Astrocyte of the spinal cord (primary cell): ENCODE measurements around the gene TPGS2.

Experiments used
- DNase-seq: peaks from one replicate; pipeline ENCODE4 v3.0.0; 2011; ENCODE audit warnings: low read depth, low spot score
- H3K4me3 ChIP-seq: 2 replicates; pipeline ENCODE4 v1.5.1; 2011; ENCODE audit warnings: low read depth, mild to moderate bottlenecking, low read length, moderate library complexity
- in situ Hi-C: cut with HindIII; loops from 2 replicates; pipeline ENCODE4 v1.10.0; 2017; ENCODE audit warnings: low sequenced_read_pairs
- TF ChIP-seq, protein P1 (sequence below): IDR thresholded peaks from 2 replicates; pipeline ENCODE4 v1.5.1; 2012; ENCODE audit warnings: low read depth, mild to moderate bottlenecking, low read length, inconsistent platforms

Gene TPGS2

GRCh38 chr18:36839835-36840234 lies 11.0 kb upstream of the TPGS2 start:
- no peak overlapping the region for H3K4me3 ChIP-seq
- DNase-seq: no peak
- in situ Hi-C loops: no loop called here
- TF ChIP-seq, protein P1, sequence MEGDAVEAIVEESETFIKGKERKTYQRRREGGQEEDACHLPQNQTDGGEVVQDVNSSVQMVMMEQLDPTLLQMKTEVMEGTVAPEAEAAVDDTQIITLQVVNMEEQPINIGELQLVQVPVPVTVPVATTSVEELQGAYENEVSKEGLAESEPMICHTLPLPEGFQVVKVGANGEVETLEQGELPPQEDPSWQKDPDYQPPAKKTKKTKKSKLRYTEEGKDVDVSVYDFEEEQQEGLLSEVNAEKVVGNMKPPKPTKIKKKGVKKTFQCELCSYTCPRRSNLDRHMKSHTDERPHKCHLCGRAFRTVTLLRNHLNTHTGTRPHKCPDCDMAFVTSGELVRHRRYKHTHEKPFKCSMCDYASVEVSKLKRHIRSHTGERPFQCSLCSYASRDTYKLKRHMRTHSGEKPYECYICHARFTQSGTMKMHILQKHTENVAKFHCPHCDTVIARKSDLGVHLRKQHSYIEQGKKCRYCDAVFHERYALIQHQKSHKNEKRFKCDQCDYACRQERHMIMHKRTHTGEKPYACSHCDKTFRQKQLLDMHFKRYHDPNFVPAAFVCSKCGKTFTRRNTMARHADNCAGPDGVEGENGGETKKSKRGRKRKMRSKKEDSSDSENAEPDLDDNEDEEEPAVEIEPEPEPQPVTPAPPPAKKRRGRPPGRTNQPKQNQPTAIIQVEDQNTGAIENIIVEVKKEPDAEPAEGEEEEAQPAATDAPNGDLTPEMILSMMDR: no peak

GRCh38 chr18:36835927-36836326 lies 7.1 kb upstream of the TPGS2 start:
- H3K4me3 ChIP-seq: no peak overlapping the region
- DNase-seq: no peak
- TF ChIP-seq, protein P1: no peak
- in situ Hi-C loops: no loop called here

DNA sequence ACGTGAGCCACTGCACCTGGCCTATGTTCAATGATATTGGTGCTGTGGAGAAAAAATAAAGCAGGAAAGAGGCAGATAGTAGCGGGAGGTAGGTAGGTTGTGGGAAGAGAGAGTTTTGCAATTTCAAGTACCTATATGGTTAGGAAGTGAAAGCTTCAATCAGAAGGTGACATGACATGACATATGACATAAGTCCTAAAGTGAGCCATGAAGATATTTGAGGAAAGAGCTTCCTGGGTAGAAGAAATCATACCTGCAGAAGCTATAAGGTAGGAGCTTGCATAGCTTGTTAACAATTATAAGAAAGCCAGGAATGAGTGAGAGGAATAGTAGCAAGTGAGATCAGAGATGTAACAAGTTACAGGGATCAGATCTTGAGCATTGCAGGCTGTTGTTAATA lies 4.3 kb upstream of the TPGS2 start:
- no peak overlapping the region for H3K4me3 ChIP-seq
- no peak for DNase-seq
- in situ Hi-C loops: no loop called here
- TF ChIP-seq, protein P1: no peak

DNA sequence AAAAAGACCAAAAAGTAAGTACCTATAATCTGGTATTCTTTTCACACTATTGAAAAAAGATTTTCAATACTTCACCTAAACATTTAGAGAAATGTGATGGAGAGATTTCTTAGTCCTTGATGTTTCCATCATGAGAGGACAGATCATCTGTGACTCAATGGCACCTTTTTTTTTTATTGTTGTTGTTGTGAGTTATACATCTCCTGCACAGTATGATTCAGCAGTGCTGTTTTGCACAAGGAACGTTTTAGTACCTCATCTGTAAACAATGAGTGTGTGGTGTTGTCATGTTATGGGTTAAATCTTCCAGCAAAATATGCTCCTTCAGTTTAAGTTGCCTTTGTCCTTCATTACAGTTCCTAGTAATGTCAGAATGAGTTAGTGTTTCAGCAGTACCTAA lies 2.3 kb upstream of the TPGS2 start:
- TF ChIP-seq, protein P1: no peak
- no peak overlapping the region for H3K4me3 ChIP-seq
- in situ Hi-C loops: no loop called here
- no peak for DNase-seq

- no peak for DNase-seq
- TF ChIP-seq, protein P1: no peak
- in situ Hi-C loops: no loop called here
- peak overlapping the region; percentile 95 for H3K4me3 ChIP-seq
These were observed 1.3 kb upstream of the TPGS2 start for GRCh38 chr18:36830158-36830495.

DNA sequence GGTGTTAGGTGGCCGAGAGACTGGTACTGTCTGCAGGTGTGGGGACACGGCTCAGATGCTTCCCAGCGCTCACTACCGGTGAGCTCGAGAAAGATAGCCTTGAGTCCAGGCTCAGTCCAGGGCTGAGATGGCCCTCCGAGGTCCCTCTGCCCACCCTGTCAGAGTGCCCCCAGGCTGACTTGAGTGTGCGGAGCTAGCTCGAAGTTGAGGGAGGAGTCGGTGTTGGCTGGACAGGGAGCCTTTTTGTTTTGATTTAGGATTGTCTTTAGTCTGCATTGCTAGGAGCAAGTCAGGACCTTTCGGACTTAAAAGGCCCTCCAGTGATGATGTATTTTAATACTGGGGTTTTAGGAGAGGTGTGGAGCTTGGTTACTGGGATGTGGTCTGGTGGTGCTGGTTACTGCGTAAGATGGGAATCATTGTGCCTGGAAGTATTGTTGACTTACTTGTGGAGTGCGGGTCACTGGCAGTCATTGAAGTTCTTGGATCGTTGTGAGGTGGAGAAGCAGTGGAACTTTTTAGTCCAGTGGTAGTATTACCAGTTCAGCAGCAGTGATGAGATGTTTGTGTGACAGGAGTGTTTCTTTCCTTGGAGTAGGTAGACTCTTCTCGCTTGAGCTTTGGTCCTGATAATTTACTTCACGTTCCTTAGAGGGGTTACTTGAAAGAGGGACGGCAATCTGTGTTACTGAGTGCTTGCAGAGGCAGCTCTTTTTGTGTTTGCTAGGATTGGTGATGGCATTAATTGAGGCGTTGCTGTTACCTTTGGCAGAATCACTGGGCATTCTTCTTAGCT lies 758 bp upstream of the TPGS2 start:
- in situ Hi-C loops: no loop called here
- peak; percentile 44 for DNase-seq
- TF ChIP-seq, protein P1: no peak
- H3K4me3 ChIP-seq: peak overlapping the region; percentile 95

GRCh38 chr18:36828157-36828629 lies 609 bp downstream of the TPGS2 start:
- TF ChIP-seq, protein P1: no peak
- in situ Hi-C loops: no loop called here
- peak overlapping the region; percentile 95 for H3K4me3 ChIP-seq
- peak; percentile 59 for DNase-seq
